DMS79 (cell line): ENCODE results near the gene BBS1.
A peak's percentile ranks its signal among the peaks of the same experiment; 100 is the strongest.

Experiments
- DNase-seq: peaks from one replicate; lab custom pipeline; 2025; lab: John Stamatoyannopoulos, UW

Gene BBS1

GRCh38 chr11:66477263-66478201, 32.9 kb upstream of the BBS1 start:
- no peak for DNase-seq

- DNase-seq: no peak
These were observed 31.6 kb upstream of the BBS1 start for GRCh38 chr11:66478729-66479393.

GRCh38 chr11:66479394-66480116, 30.9 kb upstream of the BBS1 start:
- DNase-seq: peak; percentile 78

DNA sequence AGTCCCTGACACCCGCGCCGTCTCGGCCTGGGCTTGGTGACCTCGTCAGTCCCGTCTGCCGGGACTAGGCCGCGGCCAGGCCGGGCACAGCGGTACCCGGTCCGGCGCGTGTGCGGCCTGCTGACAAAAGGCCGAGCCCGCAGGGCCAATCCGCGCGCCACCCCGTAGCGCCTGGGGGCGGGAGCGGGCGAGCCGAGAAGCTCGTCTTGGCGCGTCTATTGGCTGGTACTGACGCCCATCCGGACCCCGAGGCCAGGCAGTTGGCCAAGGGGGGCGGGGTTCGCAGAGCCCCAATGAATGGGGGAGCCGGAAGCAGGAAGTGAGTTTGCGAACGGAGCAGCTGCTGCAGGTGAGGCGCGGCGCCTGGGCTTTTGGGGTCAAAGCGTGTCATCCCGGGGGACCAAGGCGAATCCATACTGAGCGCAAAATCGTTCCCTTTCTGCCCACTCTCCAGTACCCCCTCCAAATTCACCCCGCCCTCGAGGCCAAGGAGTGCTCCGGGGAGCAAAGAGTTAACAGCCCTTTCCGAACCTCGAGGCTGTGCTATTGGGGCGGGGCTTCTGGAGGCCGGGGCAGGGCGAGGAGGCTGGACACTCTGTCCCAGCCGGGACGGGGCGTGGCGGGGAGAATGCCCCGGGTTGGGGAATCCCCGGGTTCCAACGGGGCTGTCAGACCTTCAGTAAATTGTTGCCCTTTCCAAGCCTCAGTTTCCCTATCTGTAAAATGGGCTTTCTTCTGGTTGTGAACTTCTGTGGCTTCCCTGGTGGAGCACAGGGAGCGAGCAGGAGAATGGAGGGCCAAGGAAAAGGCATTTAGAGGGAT, 30.1 kb upstream of the BBS1 start, which contains the start of gene DPP3:
Gene DPP3, plus strand, starts transcription at position 318 of the 822 bp plus-strand sequence. CDS start 1,767 bp downstream, outside the sequence.
- DNase-seq: peak; percentile 91

- no peak for DNase-seq
These were observed 25.5 kb upstream of the BBS1 start for GRCh38 chr11:66484806-66485380.

GRCh38 chr11:66488957-66489356, 21.5 kb upstream of the BBS1 start:
- DNase-seq: no peak

- no peak for DNase-seq
These were observed 20.8 kb upstream of the BBS1 start for GRCh38 chr11:66489636-66490035.

- DNase-seq: no peak
These were observed 19.0 kb upstream of the BBS1 start for GRCh38 chr11:66491315-66491935.

DNA sequence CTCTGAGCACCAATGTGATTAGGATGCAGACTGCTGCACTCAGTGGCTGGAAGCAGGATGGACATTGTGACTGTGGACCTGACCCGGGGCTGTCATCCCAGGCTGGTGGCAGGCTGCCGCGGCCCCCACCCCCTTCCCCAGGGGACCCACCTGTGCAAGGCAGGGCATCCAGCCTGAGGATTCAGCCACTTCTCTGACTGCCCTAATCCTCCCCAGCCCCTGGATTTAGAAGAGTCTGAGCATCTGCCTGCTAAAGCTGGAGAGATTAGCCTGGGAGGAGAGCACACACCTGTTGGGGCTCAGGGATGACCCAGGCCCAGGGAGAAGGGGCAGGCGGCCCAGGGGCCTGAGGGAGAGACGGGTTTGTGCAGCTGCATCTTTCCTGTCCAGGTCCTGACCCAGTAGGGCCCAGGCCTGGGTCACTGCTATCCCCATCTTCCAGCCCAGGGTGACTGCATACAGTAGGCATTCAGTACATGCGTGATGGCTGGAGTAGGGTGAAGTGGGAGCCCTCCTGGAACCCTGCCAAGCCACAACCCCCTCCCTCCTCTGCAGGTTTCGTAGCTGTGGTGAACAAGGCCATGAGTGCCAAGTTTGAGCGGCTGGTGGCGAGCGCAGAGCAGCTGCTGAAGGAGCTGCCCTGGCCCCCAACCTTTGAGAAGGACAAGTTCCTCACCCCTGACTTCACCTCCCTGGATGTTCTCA, 18.1 kb upstream of the BBS1 start:
- peak; percentile 26 for DNase-seq

- no peak for DNase-seq
These were observed 17.3 kb upstream of the BBS1 start for GRCh38 chr11:66493130-66493529.

GRCh38 chr11:66494458-66494857, 16.0 kb upstream of the BBS1 start:
- DNase-seq: no peak

DNA sequence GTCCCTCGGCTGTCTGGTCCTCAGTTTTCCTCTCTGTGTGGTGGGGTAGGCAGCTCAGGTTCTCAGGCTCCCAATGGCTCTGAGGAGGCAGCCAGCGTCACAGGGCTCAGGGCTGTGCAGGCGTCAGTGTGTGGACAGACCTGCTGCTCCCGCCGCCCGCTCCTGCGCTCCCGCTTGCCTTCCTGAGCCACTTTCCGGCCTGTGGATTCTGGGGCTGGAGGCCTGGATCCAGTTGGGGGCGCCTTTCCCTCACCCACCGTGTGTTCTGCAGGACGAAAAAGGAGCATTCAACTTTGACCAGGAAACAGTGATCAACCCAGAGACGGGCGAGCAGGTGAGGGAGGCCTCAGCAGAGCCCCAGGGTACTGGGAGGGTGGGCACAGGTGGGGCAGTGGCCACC, 15.5 kb upstream of the BBS1 start:
- DNase-seq: no peak

GRCh38 chr11:66495401-66495854, 15.0 kb upstream of the BBS1 start:
- no peak for DNase-seq

GRCh38 chr11:66497206-66497605, 13.2 kb upstream of the BBS1 start:
- DNase-seq: no peak

DNA sequence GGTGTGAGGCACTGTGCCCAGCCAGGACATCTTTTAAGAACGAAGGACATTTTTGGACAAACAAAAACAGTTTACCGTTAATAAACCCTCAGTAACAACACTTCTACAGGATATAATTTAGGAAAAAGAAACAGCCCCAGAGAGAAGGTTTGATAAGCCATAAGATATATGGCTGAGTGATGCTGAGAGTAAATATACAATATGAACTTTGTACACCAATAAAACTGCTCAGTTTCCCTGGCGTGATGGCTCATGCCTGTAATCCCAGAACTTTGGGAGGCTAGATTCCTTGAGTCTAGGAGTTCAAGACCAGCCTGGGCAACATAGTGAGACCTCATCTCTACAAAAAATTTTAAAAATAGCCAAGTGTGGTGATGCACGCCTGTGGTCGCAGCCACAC, 11.9 kb upstream of the BBS1 start:
- no peak for DNase-seq

- DNase-seq: no peak
These were observed 5.1 kb upstream of the BBS1 start for GRCh38 chr11:66505276-66505816.

DNA sequence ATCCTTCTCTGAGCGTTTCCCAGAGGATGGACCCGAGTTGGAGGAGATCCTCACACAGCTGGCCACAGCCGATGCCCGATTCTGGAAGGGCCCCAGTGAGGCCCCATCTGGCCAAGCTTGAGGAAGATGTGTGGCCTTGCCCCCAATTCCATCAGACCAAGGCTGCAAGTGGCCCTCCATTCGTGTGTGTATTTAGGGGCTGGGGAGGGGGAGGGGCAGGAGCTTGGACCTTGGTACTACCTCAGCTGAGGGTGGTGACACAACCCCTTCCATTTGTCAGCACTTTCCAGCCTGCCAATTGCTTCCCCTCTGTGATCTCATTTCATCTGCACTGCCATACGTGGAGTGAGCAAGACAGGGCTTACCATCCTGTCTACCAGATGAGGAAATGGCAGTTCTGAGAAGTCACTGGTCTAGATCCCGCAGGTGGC, 1.3 kb upstream of the BBS1 start:
- no peak for DNase-seq

DNA sequence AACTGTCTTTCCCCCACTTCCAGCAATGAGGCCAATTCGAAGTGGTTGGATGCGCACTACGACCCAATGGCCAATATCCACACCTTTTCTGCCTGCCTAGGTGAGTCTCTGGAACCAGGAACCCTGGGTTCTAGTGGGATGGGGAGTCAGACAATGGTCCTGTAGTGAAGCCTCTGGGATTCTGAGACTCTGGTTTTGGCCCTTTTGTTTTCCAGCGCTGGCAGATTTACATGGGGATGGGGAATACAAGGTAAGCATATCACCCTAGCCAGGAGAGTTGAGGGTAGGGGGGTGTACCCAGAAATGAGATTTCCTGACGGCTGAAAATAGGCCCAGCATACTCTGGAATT, 530 bp downstream of the BBS1 start:
- DNase-seq: no peak

- no peak for DNase-seq
These were observed 13.2 kb downstream of the BBS1 start for GRCh38 chr11:66523611-66524010.
